Tibial nerve (tissue), 4 donors: Measurements from ENCODE around the gene SYT1.

Experiments
- CTCF ChIP-seq, 5 experiments: fragments of 200-600 bp in 3 of 5; fragments of 450-650 bp in 2 of 5; sonication (generic) in 3 of 5; IDR thresholded peaks; one replicate each; pipeline ENCODE4 v1.5.1; 2016 to 2019; ENCODE audit warnings: antibody characterized with exemption in 5 of 5, mild to moderate bottlenecking in 3 of 5, moderate library complexity in 2 of 5
- EP300 ChIP-seq, 2 donors: sonication (generic); formaldehyde crosslinking; IDR thresholded peaks; one replicate each; pipeline ENCODE4 v1.6.1; 2017; ENCODE audit warnings: antibody characterized with exemption in 2 of 2, mild to moderate bottlenecking in 1 of 2
- POLR2A ChIP-seq, 2 donors: fragments of 450-650 bp; IDR thresholded peaks; one replicate each; pipeline ENCODE4 v1.6.1; 2017; ENCODE audit warnings: antibody characterized with exemption in 2 of 2, mild to moderate bottlenecking in 2 of 2, moderate library complexity in 2 of 2

GRCh38 chr12:78914859-78915331, 50.3 kb downstream of the SYT1 start:
- TF ChIP-seq CTCF (IDR thresholded peaks at IDR 0.05) = no peak
- no peak for TF ChIP-seq EP300 (IDR thresholded peaks at IDR 0.05)
- TF ChIP-seq POLR2A (IDR thresholded peaks at IDR 0.05) = no peak
